Activated T-helper 2 cell treated with anti-CD3 and anti-CD28 coated beads, Interferon-gamma antibody, Interleukin-2, Interleukin-4, amounts not matched to agents 10 μg/mL and 5 μg/mL and 100 μg/mL, durations not matched to agents 14 hours and 24 hours and 36 hours (primary cell): ENCODE data around the gene OR51I2. TPM values are rescaled to one million over a fixed set of nuclear protein-coding genes. Genes with fewer than 3 reads are reported as not detected.
A peak's percentile ranks its signal among the peaks of the same experiment; 100 is the strongest.

Experiments used
- DNase-seq: peaks from one replicate; pipeline ENCODE4 v3.0.0; 2021; ENCODE audit warnings: low spot score
- H3K27ac Mint-ChIP-seq: one replicate; pipeline ENCODE4 v1.8.0; 2021; ENCODE audit warnings: mixed read lengths
- H3K27me3 Mint-ChIP-seq: one replicate; pipeline ENCODE4 v1.8.0; 2021; ENCODE audit warnings: low read depth, mixed read lengths
- H3K36me3 Mint-ChIP-seq: one replicate; pipeline ENCODE4 v1.8.0; 2021; ENCODE audit warnings: low read depth, mixed read lengths
- H3K4me1 Mint-ChIP-seq: one replicate; pipeline ENCODE4 v1.8.0; 2021; ENCODE audit warnings: low read depth, mixed read lengths
- H3K4me3 Mint-ChIP-seq: one replicate; pipeline ENCODE4 v1.8.0; 2021; ENCODE audit warnings: low read depth, mild to moderate bottlenecking, moderate library complexity, mixed read lengths
- H3K9me3 Mint-ChIP-seq: one replicate; pipeline ENCODE4 v1.8.0; 2021; ENCODE audit warnings: mixed read lengths
- intact Hi-C: fragments of 100-400 bp; cut with micrococcal nuclease; formaldehyde crosslinking; loops from one replicate; pipeline ENCODE4 v1.15.1; 2023
- total RNA-seq: library from RNA; stranded (reverse); gene quantifications from 2 replicates; pipeline ENCODE4 v1.2.3, GENCODE V29; 2022

OR51I2 gene, protein sequence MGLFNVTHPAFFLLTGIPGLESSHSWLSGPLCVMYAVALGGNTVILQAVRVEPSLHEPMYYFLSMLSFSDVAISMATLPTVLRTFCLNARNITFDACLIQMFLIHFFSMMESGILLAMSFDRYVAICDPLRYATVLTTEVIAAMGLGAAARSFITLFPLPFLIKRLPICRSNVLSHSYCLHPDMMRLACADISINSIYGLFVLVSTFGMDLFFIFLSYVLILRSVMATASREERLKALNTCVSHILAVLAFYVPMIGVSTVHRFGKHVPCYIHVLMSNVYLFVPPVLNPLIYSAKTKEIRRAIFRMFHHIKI
- not detected in 2 replicates for total RNA-seq

DNA sequence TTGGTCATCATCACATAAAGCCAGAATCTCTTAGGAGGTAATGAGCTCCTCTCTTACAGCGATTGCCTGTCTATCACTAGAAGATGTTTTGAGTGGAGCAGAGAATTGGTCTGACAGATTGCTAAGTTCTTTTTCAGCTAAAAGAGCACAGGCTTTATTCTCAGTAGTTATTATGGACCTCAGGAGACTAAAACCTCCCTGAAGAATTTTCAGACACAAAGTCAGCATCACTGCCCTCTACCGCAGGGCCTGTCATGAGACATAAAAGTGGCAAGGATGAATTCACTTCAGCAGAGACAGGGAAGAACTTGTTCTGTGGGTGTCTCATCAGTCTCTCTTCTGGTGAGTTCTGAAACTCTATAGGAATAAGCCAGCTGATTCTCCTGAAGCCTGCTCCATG lies at the start of gene OR51I2:
Gene OR51I2, plus strand, starts transcription at position 301 of the 400 bp plus-strand sequence. CDS start 4,166 bp downstream, outside the sequence.
- Mint-ChIP-seq H3K27ac (no peak within 1 kb of the TSS), H3K36me3 (no peaks in the 10 kb centered on the region), H3K9me3 (no peaks in the 10 kb centered on the region), H3K4me1 (no peaks in the 10 kb centered on the region), H3K27me3 (no peaks in the 10 kb centered on the region), H3K4me3 (no peak within 1 kb of the TSS)
- no peak for DNase-seq
- intact Hi-C loops = no loop called here

DNA sequence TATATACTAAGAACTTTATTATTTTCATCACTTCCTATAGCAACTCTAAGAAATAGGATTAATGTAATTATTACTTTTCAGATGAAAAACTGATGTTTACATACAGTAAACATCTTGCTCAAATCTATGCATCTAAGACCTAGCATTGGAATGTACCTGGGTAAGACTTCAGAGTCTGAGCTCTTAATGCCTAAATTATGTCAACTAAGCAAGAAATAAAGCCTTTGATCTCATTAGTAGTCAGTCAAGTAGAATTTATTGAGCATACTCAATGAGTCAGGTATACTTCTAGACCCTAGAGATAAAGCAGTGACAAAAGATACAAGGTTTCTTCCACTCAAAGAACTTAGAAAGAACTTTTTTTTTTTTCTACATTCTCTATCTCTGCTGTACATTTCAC lies 44.0 kb upstream of the OR51I2 start:
- DNase-seq = no peak
- Mint-ChIP-seq H3K27ac (no peak overlapping the region), H3K4me1 (no peaks in the 10 kb centered on the region), H3K27me3 (no peaks in the 10 kb centered on the region), H3K36me3 (no peaks in the 10 kb centered on the region), H3K9me3 (no peaks in the 10 kb centered on the region), H3K4me3 (no peak overlapping the region)
- intact Hi-C loops = no loop called here

DNA sequence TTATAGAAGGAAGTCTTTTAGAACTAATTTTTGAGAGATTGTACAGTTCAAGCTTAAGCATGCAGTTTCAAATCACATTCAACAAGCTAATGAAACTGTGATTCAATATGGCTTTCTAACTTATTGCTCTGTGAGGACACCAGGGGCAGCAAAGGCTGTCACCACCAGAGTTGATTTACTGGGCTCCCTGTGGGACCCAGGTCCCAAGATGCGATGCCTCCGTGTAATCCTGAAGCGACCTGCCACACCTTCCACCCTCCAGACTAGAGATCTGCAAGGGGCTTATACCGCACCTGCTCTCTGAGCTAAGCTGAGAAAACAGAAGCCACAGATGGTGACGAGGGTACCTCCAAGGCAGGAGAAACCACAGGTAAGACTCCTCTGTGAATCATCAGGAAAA lies 28.1 kb upstream of the OR51I2 start:
- DNase-seq = no peak
- intact Hi-C loops = no loop called here
- H3K4me3 Mint-ChIP-seq = no peak overlapping the region
- H3K9me3 Mint-ChIP-seq = no peaks in the 10 kb centered on the region
- H3K4me1 Mint-ChIP-seq = no peaks in the 10 kb centered on the region
- no peaks in the 10 kb centered on the region for H3K36me3 Mint-ChIP-seq
- H3K27ac Mint-ChIP-seq = no peak overlapping the region
- no peaks in the 10 kb centered on the region for H3K27me3 Mint-ChIP-seq

DNA sequence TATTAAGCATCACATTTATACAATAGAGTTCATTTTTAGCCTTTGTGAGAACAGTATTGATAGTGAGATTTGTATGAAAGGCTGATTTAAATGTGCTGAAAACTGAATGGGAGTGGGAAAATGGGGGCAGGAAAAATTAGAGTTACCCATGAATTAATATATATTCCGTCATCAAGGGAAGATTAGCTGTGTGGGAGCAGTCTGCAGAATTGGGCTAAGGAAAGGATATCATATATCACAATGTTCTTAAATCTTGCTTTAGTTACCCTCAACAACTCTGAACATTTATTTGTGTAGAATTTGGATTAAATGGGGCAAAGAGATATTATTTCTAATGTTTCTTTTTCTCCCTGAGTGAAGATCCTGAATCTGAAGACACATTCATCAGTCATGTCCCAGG lies 27.3 kb upstream of the OR51I2 start, which contains the start of gene OR51Q1:
Gene OR51Q1, plus strand, starts transcription at position 301 of the 400 bp plus-strand sequence. Its CDS starts 90 bp downstream, at position 391.
- no peak for DNase-seq
- intact Hi-C loops = no loop called here
- Mint-ChIP-seq H3K27ac (no peak within 1 kb of the TSS), H3K4me3 (no peak within 1 kb of the TSS), H3K4me1 (no peaks in the 10 kb centered on the region), H3K9me3 (no peaks in the 10 kb centered on the region), H3K36me3 (no peaks in the 10 kb centered on the region), H3K27me3 (no peaks in the 10 kb centered on the region)

DNA sequence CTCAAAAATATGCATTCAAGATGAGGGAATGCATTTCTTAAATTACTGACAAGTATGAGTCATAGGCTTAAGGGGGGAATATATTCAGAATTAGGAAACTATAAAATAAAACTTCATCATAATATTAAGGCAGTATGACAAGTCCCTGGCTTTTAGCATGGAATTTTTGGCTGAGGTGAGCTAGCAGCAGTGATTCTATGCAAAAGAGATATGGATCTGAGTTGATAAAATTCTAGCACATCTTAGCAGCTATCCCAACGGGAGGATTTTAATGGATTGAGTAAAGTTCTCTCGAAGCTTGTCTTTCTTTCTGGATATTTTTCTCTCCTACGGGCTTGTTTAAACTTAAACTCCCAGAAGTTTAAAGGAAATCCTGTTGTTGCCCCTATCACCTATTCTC lies 26.0 kb upstream of the OR51I2 start:
- H3K27me3 Mint-ChIP-seq = no peaks in the 10 kb centered on the region
- intact Hi-C loops = no loop called here
- no peak overlapping the region for H3K27ac Mint-ChIP-seq
- H3K36me3 Mint-ChIP-seq = no peaks in the 10 kb centered on the region
- no peak for DNase-seq
- no peak overlapping the region for H3K4me3 Mint-ChIP-seq
- H3K9me3 Mint-ChIP-seq = no peaks in the 10 kb centered on the region
- H3K4me1 Mint-ChIP-seq = no peaks in the 10 kb centered on the region

DNA sequence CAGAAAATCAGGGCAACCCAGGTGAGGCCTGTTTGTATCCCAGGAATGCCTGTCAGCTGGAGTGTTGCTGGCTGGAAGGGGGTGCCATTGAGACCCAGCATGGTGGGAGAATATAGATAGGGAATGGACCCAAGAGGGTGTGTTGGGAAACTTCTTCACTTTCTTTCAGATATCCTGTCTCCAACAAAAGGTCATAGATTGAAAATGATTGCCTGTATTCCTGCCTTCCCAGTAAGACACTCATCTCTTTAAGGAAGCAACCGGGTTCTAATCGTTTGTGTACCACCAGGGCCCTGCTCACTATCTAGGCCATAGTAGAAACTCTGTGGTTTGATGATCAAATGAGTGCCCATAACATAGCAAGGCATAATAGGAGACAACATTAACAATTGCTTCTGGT lies 7.7 kb upstream of the OR51I2 start, which contains the start of gene OR51I1:
Gene OR51I1, minus strand, starts transcription at position 101 of the 400 bp plus-strand sequence. Its CDS starts 0 bp downstream, at position 101.
- intact Hi-C loops = no loop called here
- no peak for DNase-seq
- Mint-ChIP-seq H3K27me3 (no peaks in the 10 kb centered on the region), H3K4me1 (no peaks in the 10 kb centered on the region), H3K9me3 (no peaks in the 10 kb centered on the region), H3K4me3 (no peak within 1 kb of the TSS), H3K36me3 (no peaks in the 10 kb centered on the region), H3K27ac (no peak within 1 kb of the TSS)

DNA sequence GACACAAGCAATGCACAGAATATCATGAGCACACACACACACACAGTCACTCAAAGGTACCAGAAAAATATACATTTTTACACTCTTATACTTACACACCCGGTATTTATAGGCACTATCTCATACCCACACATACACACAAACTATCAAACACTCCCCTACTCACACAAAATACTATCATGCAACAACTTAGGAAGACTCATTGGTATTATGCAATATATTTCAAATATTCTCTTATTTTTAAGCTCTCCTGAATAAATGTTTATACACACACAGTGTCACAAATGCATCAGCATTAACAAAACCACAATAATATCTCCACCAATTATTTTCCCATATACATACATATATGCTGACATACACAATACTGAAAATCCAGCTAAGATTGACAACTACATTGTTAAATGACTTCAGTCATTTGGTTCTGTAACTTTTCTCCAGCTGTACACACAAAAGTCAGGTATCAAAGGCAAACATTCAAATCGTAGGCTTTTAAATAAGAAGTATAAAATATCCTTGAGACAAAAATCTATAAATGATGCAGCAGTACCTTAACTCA lies 5.2 kb upstream of the OR51I2 start:
- no peak for DNase-seq
- Mint-ChIP-seq H3K9me3 (no peaks in the 10 kb centered on the region), H3K4me1 (no peaks in the 10 kb centered on the region), H3K36me3 (no peaks in the 10 kb centered on the region), H3K4me3 (no peak overlapping the region), H3K27me3 (no peaks in the 10 kb centered on the region), H3K27ac (no peak overlapping the region)
- intact Hi-C loops = no loop called here

DNA sequence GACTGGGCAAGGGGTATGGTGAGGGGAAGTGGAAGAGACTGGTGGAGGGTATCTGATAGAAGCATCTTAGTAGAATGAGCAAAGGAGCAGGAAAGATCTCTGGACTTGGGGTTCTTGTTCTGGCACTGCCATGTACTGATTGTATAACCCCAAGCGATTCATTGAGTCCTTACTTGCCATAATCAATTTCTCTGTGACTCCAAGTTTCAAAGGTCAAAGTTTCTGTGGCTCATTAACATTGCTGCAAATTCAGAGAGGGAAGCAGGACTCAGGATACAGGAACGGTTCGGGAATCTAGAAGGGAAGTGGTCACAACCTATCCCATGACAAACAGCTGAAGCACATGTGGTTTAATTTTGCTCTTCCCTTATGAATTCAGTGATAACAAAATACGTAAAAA lies 309 bp downstream of the OR51I2 start:
- Mint-ChIP-seq H3K27me3 (no peaks in the 10 kb centered on the region), H3K4me1 (no peaks in the 10 kb centered on the region), H3K36me3 (no peaks in the 10 kb centered on the region), H3K4me3 (no peak overlapping the region), H3K27ac (no peak overlapping the region), H3K9me3 (no peaks in the 10 kb centered on the region)
- intact Hi-C loops = no loop called here
- DNase-seq = no peak

DNA sequence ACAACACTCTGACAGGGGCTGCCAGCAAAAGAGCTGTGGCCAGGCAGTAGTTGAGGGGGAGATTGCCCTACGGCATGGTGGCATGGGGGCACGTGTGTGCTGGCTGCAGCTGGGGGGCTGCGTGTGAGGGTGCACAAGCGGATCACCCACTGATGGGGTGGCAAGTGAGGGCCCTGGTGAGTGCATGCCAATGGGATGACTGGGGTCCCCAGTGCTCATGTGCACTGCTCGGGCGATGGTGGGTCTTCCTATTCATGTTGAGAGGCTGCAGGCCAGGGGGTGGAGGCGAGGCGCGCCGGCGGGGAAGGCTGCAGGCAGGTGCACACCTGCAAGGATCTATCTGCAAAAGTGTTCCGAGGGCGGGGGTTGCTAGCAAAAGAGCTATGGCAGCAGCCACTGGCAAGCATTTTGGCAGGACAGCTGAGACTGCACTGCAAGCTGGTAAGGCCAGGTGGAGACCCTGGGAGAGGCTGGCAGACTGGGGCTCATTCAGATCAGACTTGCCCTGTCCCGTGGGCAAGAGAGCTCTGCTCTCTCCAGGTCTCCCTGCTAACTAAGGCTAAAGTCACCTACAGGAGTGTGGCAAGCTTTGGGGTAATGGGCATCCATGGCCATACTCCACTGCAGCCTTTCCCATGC lies 12.0 kb downstream of the OR51I2 start:
- DNase-seq = no peak
- no peaks in the 10 kb centered on the region for H3K9me3 Mint-ChIP-seq
- intact Hi-C loops = no loop called here
- no peak overlapping the region for H3K4me3 Mint-ChIP-seq
- no peaks in the 10 kb centered on the region for H3K36me3 Mint-ChIP-seq
- no peaks in the 10 kb centered on the region for H3K27me3 Mint-ChIP-seq
- no peaks in the 10 kb centered on the region for H3K4me1 Mint-ChIP-seq
- H3K27ac Mint-ChIP-seq = no peak overlapping the region

DNA sequence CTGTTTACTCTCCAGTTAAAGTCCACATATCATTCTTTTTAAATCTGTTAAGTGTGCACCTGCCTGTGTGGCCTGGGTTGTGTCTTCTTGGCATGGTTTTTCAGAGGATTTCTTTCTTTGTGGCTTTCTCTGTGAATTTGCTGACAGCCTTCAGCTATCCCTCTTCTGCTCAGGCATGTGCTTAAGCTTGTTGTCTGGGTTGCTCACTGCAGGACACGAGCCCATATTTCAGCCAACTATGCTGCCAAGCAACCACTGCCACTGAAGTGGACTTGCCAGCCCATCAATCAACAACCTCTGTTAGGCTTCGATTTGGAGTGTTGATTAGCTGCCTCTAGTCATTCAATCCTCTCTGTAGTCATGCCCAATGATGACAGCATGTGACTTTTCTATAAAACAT lies 18.4 kb downstream of the OR51I2 start:
- intact Hi-C loops = no loop called here
- DNase-seq = no peak
- H3K36me3 Mint-ChIP-seq = no peaks in the 10 kb centered on the region
- H3K4me3 Mint-ChIP-seq = no peak overlapping the region
- H3K27ac Mint-ChIP-seq = no peak overlapping the region
- H3K9me3 Mint-ChIP-seq = no peaks in the 10 kb centered on the region
- no peaks in the 10 kb centered on the region for H3K4me1 Mint-ChIP-seq
- H3K27me3 Mint-ChIP-seq = no peaks in the 10 kb centered on the region

DNA sequence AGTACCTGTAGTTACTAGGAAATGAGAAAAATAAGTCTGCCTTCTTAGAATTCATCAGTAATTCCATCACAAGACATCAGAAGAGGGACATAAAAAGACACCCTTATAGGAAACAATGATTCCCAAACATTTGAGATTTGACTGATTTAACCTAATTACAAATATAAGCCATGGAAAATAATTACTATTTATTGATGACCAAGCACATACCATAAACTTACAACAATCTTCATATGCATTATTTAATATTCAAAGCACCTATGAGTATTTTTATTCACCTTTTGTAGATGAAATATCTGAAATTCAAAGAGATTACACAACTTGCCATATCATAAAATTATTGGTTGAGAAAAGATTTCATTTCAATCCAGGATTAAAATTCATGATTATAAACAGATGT lies 24.8 kb downstream of the OR51I2 start:
- no peaks in the 10 kb centered on the region for H3K9me3 Mint-ChIP-seq
- H3K36me3 Mint-ChIP-seq = no peaks in the 10 kb centered on the region
- no peak overlapping the region for H3K27ac Mint-ChIP-seq
- no peaks in the 10 kb centered on the region for H3K4me1 Mint-ChIP-seq
- H3K4me3 Mint-ChIP-seq = no peak overlapping the region
- intact Hi-C loops = no loop called here
- no peak for DNase-seq
- no peaks in the 10 kb centered on the region for H3K27me3 Mint-ChIP-seq

DNA sequence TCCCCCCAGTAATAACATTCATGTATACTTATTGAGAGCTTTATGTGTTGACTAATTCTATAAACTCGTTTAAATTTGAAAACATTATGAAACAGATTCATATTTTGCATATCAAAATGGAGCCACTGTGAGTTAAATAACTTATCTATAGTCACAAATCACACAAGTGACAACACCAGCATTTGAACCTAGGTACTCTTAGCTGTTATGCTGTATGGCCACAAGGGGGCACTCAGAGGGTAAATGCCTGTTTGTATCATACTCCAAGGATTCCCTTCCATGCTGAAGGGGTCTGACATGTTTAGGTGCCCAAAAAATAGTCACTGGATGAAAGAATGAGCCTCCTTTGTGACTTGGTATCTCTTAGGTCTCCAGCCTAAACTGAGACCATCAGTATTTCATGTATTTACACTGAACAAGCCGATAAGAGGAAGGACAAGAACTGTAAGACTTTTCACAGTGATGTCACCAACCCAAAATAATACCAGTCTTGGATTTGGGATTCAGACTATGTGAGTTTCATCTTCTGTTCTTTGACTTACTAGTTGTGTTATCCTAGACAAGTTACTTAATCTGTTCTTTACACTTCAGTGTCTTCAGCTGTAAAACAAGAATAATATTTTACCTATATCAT lies 27.2 kb downstream of the OR51I2 start:
- no peak overlapping the region for H3K4me3 Mint-ChIP-seq
- no peaks in the 10 kb centered on the region for H3K36me3 Mint-ChIP-seq
- H3K9me3 Mint-ChIP-seq = no peaks in the 10 kb centered on the region
- H3K27me3 Mint-ChIP-seq = no peaks in the 10 kb centered on the region
- H3K4me1 Mint-ChIP-seq = no peaks in the 10 kb centered on the region
- no peak overlapping the region for H3K27ac Mint-ChIP-seq
- DNase-seq = no peak
- intact Hi-C loops = loop anchor here (1.0 kb wide), 1 partner anchor 332 kb away; the partner anchor contains the start of gene OR52N2

DNA sequence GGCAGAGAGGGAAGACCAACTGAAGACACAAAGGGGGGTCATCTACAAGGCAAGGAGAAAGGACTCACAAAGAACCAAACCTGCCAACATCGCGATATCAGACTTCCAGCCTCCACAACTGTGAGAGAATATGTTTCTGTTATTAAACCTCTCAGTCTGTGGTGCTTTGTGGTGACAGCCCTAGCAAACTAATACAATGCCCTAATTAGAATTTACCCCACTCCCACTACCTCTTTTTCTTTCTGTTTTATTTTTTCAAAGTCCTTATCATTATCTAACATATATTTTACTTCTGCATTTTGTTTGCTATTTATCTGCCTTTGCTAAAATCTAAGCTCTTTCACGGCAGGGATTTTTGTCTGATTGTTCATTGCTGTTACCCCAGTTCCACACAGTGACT lies 36.9 kb downstream of the OR51I2 start:
- H3K4me1 Mint-ChIP-seq = peaks cover 2% of the 10 kb centered on the region
- intact Hi-C loops = no loop called here

More for the DNA sequence above, 36.9 kb downstream of the OR51I2 start:
- Mint-ChIP-seq H3K36me3 (no peaks in the 10 kb centered on the region), H3K27ac (peak overlapping the region; percentile 13), H3K4me3 (no peak overlapping the region), H3K9me3 (no peaks in the 10 kb centered on the region), H3K27me3 (no peaks in the 10 kb centered on the region)
- no peak for DNase-seq
